Activated naive CD4-positive, alpha-beta T cell treated with Interleukin-2 at 50 U/mL for 16 hours (primary cell): ENCODE results near the gene CSK.
A peak's percentile ranks its signal among the peaks of the same experiment; 100 is the strongest.

Source experiments
- DNase-seq: peaks from one replicate; pipeline ENCODE4 v3.0.0-alpha.2; 2020

CSK gene

DNA sequence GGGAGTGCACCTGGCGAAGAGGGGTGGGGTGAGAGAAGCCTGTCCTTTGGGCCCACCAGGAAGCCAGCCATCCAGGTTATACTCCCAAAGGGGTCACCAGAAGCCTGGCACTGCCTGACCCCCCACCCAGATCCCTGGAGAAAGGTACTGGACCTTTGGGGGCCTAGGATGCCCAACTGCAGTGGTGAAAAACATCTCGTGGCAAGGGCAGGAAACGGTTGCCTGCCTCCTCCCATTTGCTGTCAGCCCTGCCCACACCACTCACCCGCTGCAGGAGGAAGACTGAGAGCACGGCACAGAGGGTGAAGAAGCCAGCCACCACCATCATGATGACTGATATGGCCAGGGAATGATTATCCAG, 63.3 kb downstream of the CSK start:
- peak; percentile 63 for DNase-seq

DNA sequence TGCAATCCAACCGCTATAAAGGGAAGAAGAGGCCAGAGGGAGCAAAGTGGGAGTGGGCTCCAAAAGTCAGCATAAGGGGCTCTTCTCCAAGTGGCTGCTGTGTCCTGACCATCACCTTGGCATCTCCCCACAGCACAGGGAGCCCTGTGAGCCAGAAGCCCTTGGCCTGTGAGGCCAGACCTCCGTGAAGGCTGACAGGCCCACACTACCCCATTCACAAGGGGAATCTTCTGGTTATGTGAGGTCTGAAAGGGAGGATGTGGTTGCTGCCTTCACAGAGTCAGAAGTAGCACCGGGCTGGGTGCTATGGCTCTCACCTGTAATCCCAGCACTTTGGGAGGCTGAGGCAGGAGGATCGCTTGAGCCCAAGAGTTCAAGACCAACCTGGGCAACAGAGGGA, 63.7 kb downstream of the CSK start:
- no peak for DNase-seq

DNA sequence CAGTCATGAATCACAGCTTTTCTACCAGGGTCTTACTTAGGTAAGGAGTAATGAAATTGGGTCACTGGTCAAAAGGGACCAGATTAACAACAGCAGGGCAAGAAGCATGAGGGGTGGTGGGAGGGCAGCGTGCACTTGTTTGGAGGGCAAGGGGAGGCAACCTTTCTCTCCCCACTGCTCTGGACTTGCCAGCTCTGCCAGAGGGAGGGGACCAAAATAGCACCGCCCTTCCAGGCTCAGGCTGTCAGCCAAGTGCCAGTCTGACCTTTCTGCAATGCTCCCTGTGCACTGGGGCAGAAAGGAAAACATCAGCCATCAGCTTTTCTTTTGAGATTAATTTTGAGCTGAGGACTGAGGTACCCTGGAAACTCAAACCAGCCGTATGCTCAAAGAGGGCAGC, 65.6 kb downstream of the CSK start:
- no peak for DNase-seq

DNA sequence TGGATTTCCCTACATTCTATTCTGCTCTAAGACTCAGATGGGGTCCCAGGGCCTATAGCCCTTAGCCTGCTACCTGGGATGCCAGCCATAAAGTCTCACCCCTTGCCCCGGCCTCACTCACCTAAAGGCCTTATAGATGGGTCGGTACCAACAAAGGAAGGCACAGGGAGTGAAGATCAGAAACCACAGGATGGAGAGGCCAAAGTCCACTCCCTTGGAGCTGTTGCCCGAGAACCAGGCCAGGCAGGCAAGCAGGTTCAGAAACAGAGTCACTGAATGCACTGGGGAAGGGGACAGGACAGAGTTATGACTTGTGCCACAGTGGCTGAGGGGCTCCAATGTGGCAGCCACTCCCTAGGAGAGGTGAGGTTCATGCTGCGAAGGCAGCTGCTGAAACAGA, 68.5 kb downstream of the CSK start:
- no peak for DNase-seq

DNA sequence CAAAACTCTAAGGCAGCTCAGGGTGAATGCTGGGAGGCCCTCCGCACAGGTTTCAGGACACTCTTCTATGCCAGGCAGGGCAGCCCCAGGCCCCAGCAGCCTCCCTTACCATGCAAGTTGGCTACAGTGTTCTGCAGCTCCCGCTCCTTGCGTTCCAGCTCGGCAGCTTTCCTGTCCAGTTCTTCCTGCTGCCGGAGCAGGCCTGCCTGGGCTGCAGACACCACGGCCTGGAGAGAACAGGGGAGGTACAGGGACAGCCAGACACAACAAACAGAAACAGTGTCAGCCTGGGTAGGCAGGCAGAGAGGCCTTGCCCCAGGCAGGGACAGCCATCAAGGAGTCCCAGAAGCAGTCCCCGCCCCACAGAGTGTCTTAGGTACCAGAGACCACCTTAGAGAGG, 70.1 kb downstream of the CSK start:
- no peak for DNase-seq
